Pons (tissue), 1 donor: ENCODE results near the gene MAPKAPK2.
"Not testable (repeated sequence)": the region's sequence is repeated elsewhere in the genome, so short reads cannot be mapped to it uniquely, and the experiment has no call there.

Experiments used
- DNase-seq: peaks from one replicate; pipeline ENCODE4 v3.0.0-alpha.2; 2016; ENCODE audit warnings: low spot score

MAPKAPK2 gene

GRCh38 chr1:206744683-206745082 lies 60.0 kb downstream of the MAPKAPK2 start:
- DNase-seq: no peak

GRCh38 chr1:206745301-206745700 lies 60.6 kb downstream of the MAPKAPK2 start:
- no peak for DNase-seq

GRCh38 chr1:206748348-206749030 lies 63.8 kb downstream of the MAPKAPK2 start:
- DNase-seq: no peak

GRCh38 chr1:206751891-206752290 lies 67.2 kb downstream of the MAPKAPK2 start:
- no peak for DNase-seq

- DNase-seq: no peak
Observed at GRCh38 chr1:206752481-206752880, 67.8 kb downstream of the MAPKAPK2 start.

GRCh38 chr1:206753141-206753540 lies 68.4 kb downstream of the MAPKAPK2 start:
- DNase-seq: no peak

GRCh38 chr1:206754011-206754410 lies 69.3 kb downstream of the MAPKAPK2 start:
- DNase-seq: no peak

GRCh38 chr1:206757524-206758266 lies 73.0 kb downstream of the MAPKAPK2 start:
- DNase-seq: no peak

- DNase-seq: no peak
Observed at GRCh38 chr1:206760590-206760989, 75.9 kb downstream of the MAPKAPK2 start.

GRCh38 chr1:206761159-206761768 lies 76.6 kb downstream of the MAPKAPK2 start:
- no peak for DNase-seq

- not testable (repeated sequence) for DNase-seq
Observed at GRCh38 chr1:206762741-206763364, 78.1 kb downstream of the MAPKAPK2 start.

GRCh38 chr1:206765771-206766170 lies 81.1 kb downstream of the MAPKAPK2 start:
- DNase-seq: not testable (repeated sequence)

- DNase-seq: peak; percentile 63
Observed at GRCh38 chr1:206766251-206766856, 81.6 kb downstream of the MAPKAPK2 start.

GRCh38 chr1:206768472-206769303 lies 84.0 kb downstream of the MAPKAPK2 start:
- no peak for DNase-seq

- DNase-seq: no peak
Observed at GRCh38 chr1:206769304-206769731, 84.6 kb downstream of the MAPKAPK2 start.

- peak; percentile 61 for DNase-seq
Observed at GRCh38 chr1:206770531-206771337, 86.0 kb downstream of the MAPKAPK2 start, which contains the start of gene IL19. TSS of gene IL19 (plus strand) at chr1:206770773. CDS start at chr1:206836663, 65,890 bp downstream.

- no peak for DNase-seq
Observed at GRCh38 chr1:206771338-206771692, 86.6 kb downstream of the MAPKAPK2 start.

GRCh38 chr1:206772243-206772937 lies 87.7 kb downstream of the MAPKAPK2 start, which contains the start of gene IL10:
TSS of gene IL10 (minus strand) at chr1:206772494. CDS start at chr1:206772435, 59 bp downstream.
- DNase-seq: peak; percentile 59

GRCh38 chr1:206774093-206774492 lies 89.4 kb downstream of the MAPKAPK2 start:
- DNase-seq: peak; percentile 37
